ENCODE results near the gene PLEKHB2. TPM values are rescaled to one million over a fixed set of nuclear protein-coding genes. Genes with fewer than 3 reads are reported as not detected.

The PLEKHB2 gene
- total RNA-seq, 1 donor from 2014 or later: 33.0 TPM

Other genes starting within 250 kb of the PLEKHB2 start
- gene FAM168B, start 11.9 kb upstream of the PLEKHB2 start, total RNA-seq: 114 to 119 TPM (median 116 TPM) in 3 replicates
- gene POTEE, start 104.2 kb downstream of the PLEKHB2 start, total RNA-seq: 3.9 to 5.1 TPM (median 5.0 TPM) in 3 replicates